SJCRH30 (cell line): ENCODE results near the gene SMIM45. TPM values are rescaled to one million over a fixed set of nuclear protein-coding genes. Genes with fewer than 3 reads are reported as not detected.

Source experiments
- total RNA-seq: library from RNA; depleted of rRNA; stranded (reverse); fragments of >200 nt; shearing (Covaris generic); gene quantifications from 2 replicates; pipeline ENCODE4 v1.2.3, GENCODE V29; 2014; rRNA removed

SMIM45 gene

Other genes starting within 250 kb of the SMIM45 start
- 19.8 and 21.2 TPM in 2 replicates for gene CCDC134, start 151.5 kb upstream of the SMIM45 start, total RNA-seq
- 100 and 103 TPM in 2 replicates for gene SREBF2, start 119.0 kb upstream of the SMIM45 start, total RNA-seq
- gene SHISA8, start 37.1 kb upstream of the SMIM45 start, total RNA-seq: not detected in 2 replicates
- 0.94 and 1.8 TPM in 2 replicates for gene TNFRSF13C, start 25.3 kb upstream of the SMIM45 start, total RNA-seq
- 60.6 and 60.9 TPM in 2 replicates for gene CENPM, start 5.0 kb upstream of the SMIM45 start, total RNA-seq
- gene SEPTIN3, start 17.3 kb downstream of the SMIM45 start, total RNA-seq: 1.1 TPM in 2 replicates
- not detected in 2 replicates for gene WBP2NL, start 46.6 kb downstream of the SMIM45 start, total RNA-seq
- gene NAGA, start 118.7 kb downstream of the SMIM45 start, total RNA-seq: 13.0 and 14.4 TPM in 2 replicates
- 0.05 TPM in 1 of 2 replicates, not detected in the other for gene PHETA2, start 122.1 kb downstream of the SMIM45 start, total RNA-seq
- gene SMDT1, start 127.5 kb downstream of the SMIM45 start, total RNA-seq: 24.6 and 26.6 TPM in 2 replicates
- 112 and 113 TPM in 2 replicates for gene NDUFA6, start 138.6 kb downstream of the SMIM45 start, total RNA-seq
- 0.04 TPM in 1 of 2 replicates, not detected in the other for gene CYP2D6, start 178.7 kb downstream of the SMIM45 start, total RNA-seq